Inflammatory macrophage (primary cell): ENCODE measurements around the gene PELI1.

ENCODE experiments used
- DNase-seq, 2 donors: peaks; one replicate each; pipeline ENCODE4 v3.0.0-alpha.2; 2020 to 2022
- total RNA-seq, 18 experiments: gene quantifications; one replicate each; lab custom pipeline; 2026; ENCODE audit warnings: mixed read lengths in 6 of 18, inconsistent platforms in 2 of 18; lab: John Stamatoyannopoulos, UW

Gene PELI1, protein sequence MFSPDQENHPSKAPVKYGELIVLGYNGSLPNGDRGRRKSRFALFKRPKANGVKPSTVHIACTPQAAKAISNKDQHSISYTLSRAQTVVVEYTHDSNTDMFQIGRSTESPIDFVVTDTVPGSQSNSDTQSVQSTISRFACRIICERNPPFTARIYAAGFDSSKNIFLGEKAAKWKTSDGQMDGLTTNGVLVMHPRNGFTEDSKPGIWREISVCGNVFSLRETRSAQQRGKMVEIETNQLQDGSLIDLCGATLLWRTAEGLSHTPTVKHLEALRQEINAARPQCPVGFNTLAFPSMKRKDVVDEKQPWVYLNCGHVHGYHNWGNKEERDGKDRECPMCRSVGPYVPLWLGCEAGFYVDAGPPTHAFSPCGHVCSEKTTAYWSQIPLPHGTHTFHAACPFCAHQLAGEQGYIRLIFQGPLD
- 13.3 to 765 (median 25.3) reads per million in 18 experiments for total RNA-seq

DNA sequence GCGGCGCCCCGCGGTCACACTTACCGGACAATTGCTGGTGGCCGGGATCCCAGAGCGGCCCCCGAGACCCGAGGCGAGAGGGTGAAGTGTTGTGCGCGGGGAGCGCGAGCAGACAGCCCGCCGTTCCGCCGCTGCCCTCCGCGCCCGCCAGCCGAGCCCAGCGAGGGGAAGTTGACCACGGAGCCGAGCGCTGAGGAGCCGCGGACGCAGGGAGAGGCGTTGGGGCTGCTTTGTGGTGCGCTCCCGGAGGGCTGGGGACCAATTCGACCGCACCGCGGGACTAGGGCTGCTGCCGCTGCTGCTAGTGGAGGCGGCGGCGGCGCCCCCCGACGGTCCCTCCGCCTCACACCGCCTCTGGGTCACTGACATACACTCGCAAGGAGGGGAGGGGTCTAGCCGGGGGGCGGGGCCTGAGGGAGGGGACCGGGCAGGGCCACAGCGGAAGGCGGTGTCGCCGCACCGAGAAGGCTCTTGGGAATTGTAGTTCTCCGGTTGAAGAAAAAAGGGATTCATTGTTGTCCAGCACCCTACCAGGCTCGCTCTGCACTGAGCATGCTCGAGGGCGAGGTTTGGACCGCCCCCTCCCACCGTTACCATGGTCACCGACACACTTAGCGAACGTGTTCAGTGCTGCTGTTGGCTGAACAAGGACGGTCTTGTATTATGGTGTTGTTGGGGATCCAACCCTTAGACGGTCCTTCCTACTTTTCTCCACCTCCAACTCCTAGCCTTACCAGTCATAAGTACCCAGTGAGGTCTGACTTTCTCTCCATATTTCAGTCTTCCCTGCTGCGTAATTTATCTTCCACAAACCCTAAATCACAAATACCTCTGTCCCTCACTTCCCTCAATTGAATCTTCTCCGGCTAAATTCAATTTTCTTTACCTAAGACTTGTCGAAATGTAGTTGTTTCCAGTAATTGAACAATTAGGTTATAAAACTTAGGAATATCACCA lies at the start of gene PELI1:
Gene PELI1 (minus strand): TSS at position 364 of the 957 bp plus-strand sequence. CDS start 36,110 bp downstream, outside the sequence.
- DNase-seq = peak; percentile 93 to 96

DNA sequence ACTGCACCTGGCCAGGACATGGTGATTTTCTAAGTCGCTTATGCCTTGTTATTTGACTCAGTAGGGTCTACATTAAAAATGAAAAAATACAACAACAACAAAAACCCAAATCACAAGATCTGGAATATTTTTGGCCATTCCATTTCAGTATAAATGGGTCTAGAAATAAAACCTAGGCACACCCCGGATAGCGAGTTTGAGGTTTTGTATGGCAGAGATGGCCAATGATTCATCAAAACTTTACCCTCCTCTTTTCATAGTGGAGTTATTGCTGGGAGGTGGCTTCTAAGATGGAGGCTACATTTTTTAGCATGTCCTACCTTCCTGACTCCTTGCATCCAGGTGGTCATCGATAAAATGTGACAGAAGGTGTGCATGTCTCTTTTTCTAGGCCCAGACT lies 49.3 kb upstream of the PELI1 start:
- DNase-seq = no peak

DNA sequence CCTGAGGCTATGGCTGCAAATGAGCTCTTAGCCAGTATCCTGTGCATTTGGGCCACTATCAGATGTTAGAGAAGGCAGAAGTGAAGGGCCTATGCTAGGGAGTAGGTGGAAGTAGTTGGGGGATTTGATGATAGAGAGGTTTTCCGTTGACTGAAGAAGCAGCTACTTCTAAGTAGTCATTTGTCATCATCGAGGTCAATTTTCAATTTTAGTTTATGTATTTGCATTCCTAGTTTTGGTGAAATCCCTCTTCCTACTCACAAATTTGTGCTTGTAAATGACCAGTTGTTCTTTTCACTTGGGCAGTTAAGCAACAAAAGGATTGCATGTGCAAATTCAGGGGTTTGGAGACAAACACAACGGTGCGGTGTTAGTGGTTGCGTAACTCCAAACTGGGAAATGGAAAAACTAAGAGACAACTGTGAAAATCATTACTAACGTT lies 48.5 kb upstream of the PELI1 start:
- DNase-seq = peak; percentile 76 to 89

DNA sequence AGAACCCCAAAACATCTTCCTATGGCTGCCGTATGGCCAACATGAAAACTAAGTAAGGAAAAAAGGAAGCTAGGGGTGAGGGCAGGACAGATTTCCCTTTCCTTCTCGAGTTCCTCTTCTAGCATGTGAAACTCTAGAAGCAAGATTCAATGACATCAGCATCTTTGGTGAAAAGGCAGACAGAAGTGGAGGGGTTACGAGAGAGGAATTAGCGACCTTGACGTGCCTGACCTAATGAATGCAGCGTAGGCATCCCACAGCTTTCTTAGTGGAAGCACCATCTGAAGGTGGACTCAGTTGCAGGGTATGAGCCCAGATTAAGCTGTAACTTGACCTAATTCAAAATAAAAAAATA lies 47.9 kb upstream of the PELI1 start:
- DNase-seq = peak; percentile 88 to 93

DNA sequence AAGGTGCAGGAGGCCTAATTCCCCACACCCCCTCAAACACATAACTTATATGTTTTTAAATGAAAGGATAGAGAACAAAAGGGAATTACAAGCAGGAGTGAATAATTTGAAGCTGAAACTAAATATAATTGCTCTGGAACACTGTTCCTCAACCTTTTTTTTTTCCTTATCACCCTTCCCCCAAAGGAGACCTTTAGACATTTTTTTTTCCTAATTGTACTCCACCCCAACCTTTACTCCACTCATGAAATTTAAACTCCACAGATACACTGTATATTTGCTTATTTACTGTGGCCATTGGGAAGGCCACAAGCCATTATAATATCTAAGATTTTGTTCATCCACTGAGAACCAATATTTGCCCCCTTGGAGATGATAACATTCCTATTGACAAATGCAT lies 45.4 kb upstream of the PELI1 start:
- no peak for DNase-seq

DNA sequence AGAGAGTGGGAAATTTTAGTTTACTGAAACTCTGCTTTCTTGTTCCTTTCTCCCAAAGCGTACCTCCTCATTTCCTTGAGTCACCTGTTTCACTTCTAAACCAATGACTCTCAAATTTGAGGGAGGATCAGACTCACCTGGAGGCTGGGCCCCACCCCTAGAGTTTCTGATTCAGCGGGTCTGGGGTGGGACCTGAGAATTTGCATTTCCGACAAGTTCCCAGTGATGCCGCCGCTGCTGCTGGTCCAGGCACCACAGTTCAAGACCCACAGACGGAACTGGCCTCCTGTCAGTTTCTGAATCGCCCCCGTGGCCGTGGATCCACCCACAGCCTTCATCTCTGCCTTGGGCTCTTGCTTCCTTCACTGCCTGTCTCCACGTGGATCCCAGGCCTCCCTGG lies 44.9 kb upstream of the PELI1 start:
- no peak for DNase-seq

DNA sequence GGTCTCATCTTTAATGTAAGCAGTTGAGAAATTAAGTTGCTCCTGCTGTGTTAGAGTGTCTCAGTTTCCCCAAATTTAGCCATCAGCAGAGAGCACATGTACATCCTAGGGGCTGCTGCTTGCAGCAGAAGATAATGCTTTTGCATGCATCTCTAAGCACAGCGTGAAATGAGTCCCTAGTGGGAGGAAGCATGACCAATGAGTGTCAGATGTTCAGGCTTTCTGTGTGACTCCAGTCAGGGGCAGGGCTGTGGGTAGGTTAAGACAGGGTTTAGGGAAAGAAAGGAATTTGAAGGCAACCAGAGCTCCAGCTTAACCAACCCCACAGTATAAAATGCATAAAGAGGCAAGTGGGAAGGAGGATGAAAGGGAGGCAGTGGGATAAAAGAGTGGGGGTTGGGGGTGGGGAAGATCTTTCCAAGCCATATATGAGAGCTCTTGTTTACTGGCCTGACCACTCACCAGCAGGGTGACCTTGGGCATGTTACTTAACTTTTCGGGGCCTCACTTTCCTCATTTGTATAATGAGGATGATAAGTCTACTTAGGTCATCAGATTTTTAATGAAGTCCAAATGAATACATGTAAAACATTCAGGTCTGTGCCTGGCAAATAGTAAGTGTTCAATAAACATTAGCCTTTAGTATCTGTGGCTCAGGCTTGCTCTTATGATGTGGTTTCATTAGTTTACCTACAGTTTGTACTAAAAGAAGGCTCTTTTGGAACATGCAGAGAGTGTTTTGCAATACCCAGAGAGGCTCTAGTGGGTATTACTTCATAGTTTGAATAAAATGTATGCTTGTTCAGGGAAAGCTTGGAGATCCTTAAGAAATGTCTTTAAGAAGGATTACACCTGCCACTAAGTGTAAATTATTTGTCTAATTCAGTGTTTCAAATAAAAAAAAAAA lies 42.7 kb upstream of the PELI1 start:
- peak; percentile 46 to 63 for DNase-seq

DNA sequence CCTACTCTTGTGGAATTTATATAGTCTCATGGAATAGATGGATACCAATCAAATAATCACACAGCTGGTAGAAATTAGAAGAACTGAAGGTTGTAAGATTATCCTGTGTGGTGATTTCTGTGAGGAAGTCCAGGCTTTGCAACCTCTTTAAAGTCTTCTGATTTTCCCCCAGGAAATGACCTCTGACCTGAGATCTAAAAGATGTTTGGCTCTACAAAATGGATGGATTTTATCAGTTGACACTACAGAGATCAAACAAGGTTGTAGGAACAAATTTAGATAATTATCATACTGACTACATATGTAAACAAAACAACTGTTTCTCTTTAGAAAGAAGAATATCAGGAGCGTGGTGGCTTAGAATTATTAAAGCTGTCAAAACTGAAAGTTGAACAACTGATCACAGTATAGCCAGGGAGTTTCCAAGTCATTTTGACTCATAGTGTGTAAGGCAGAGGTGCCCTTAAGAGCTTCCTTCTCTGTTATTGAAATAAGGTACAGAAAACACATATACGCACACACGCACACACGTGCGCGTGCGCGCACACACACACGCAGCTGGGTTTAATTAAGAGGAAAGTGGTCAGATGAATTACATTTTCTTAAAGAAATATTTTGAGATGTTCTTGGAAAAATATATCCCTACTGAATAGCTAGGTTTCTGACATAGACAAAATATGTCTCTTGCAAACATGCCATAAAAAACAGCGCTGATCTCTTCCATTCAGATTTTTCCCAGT lies 35.5 kb upstream of the PELI1 start:
- no peak for DNase-seq

DNA sequence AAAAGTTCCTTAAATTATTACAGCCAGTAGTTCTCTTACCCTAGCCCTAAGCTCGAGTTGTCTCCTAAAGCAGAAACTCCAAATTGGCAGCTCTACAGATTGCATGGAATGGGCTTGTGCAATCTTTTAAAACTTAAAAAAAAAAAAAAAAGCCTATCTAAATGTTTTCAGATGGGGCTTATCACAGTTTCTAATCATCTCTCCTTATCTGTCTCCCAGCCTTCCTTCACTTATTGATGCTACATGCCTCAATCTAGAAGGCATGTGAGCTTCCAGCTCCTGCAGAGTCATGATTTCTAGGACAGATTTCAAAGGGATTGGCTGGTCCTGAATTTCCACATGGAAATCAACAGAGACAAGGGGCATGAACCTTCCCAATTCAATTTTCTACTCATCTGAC lies 33.1 kb upstream of the PELI1 start:
- peak; percentile 17 to 20 for DNase-seq

DNA sequence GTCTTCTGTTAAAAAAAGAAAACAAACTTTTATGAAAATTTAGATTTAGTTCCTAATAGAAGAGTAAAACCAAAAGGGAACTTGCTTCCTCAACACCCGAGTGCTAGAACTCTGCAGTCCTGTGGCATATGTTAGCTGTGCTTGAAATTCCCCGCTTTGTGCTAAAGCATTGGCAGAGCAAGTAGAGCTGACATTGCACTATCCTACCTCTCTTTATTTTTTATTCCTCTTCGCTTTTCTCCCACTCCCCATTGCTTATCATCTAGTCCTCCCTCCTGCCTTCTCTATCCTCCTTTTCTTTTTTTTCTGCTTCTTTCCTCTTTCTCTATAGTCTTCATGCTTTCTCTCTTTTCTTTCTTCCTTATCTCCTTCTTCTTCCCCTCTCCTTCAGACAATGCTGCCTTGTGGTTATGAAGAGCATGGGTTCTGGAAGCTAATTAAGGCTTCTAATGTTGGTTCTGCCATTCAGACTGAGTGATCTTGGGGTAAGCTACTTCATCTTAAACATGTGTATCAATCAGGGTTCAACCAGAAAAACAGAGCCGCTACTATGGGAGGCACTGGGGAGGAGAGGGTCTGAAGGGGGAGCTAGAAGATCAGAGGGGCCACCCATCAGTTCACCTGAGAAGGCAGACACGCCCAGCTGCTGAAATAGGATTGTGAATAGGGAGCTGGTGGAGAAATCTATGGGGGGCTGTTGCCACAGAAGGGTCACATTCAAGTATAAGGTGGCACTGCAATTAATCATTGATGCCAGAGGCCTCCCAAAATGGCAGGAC lies 31.4 kb upstream of the PELI1 start:
- DNase-seq = no peak

DNA sequence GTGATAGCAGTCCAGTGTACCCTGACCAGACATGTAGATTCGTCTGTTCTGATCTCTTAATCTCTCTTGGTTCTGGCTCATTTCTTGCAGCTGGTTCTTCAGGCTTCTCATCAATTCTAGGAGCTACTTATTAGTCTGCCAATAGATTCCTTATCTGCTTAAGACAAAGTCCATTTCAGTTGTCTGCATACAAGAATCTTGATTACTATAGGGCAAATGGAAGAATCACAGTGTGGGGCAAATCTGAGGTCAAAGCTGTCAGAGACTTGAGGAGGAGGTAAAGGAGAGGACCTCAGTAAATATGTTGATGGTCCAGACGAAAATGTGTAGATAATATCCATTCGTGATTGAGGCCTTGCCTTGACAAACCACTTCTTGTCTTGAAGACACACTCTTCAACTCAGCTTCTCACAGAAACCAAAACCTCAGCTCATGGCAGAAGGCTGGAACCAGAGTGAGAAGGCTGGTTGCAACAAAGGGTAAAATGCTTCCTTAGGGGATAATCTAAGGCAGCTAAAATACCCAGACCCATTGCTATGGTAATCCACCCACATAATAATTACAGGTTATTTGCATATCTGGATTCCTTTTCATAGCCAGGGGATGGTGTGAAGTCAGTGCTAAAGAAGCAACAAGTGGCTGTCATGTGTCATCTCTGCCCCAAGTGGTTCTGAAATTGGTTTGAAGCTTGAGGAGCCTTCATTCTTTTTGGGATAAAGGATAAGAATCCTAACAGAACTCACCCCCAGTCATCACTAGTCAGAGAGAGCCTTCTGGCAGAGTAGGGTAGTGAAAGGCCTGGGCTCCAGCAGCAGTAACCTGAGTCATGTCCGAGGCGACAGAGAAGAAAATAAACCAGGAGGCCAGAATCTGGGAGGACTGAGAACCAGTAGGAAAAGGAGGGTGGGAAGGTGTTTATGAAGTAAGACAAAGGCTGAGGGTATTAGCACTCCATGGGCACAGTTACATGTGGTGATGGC lies 29.2 kb upstream of the PELI1 start:
- no peak for DNase-seq

DNA sequence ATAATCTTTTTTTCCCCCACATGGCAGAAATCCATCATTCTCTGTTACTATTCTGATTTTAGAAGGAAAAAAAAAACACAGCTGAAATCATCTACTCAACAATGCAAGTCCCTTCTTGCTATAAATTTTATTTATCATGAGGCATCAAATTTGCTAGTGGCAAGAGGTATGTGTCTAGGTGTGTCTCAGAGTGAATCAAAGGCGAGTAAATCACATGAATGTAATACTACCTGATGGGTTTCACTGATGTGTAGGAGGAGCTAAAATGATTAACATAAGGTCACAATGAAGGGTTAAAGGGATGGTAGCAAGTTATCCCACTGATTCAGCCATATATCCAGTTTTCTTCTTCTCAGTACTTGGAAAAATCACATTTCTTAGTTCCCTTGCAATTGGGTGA lies 24.5 kb upstream of the PELI1 start:
- no peak for DNase-seq

DNA sequence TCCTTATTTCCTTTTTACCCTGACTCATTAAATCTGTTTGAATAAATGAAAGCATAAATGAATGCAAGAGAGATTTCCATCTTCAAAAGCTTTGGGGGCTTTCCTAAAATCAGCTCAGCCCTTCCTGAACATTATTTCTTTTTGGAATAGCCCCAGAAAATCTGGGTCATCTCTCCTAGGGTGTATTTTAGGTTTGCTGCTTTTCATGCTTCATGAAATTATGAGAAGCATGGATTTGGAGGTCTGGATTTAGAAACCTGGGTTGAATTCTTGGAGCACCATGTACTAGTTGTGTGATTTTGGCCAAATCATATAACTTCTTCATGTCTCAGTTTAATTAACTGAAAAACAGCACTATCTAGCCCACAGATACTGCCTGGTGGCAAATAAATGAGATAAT lies 24.0 kb upstream of the PELI1 start:
- DNase-seq = no peak

DNA sequence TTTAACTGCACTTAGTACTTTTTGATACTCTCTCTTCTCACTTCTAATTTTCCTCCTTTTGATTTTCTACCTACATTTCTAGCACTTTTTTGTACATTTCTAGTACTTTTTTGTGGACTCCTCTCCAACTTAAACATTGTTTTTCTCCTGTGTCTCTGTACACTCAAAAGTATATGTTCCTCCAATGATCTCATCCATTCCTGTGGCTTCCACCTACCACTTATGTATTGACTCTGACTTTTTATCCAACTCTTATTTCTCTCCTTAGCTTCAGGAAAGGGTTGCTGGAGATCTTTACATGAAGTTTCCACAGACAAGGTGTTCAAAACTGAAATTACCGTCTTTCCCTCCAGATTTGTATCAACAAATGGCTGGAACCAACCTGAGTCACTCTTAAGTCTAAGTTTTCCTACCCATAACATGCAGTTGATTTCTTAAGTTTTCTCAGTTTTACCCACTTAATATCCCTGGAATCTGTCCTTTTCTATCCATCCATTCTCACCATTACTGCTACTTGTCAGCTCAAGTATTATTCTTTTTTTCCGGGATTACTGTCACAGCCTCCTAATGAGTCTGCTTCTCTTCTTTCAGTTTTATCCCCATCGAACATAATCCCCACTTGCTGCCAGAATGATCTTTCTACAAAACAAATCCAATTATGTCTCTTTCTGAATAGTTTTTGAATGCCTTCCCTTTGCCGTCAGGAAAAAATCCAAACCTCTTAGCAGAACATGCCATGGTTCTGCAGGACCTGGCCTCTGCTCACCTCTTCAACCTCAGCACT lies 22.6 kb upstream of the PELI1 start:
- peak in 1 of 2 donors; percentile 15 for DNase-seq

DNA sequence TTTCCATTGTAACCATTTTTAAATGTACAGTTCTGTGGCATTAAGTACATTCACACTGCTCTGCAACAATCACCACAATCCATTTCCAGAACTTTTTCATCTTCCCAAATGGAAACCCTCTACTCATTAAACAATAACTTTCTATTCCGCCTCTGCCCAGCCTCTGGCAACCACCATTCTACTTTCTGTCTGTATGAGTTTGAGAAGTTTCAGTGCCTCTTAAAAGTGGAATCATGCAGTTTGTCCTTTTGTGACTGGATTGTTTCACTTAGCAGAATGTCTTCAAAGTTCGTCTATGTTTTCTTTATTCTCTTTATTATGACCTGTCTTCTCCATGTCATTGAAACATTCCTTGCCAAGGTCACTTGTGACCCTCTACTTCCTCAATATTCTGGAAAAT lies 22.0 kb upstream of the PELI1 start:
- no peak for DNase-seq

DNA sequence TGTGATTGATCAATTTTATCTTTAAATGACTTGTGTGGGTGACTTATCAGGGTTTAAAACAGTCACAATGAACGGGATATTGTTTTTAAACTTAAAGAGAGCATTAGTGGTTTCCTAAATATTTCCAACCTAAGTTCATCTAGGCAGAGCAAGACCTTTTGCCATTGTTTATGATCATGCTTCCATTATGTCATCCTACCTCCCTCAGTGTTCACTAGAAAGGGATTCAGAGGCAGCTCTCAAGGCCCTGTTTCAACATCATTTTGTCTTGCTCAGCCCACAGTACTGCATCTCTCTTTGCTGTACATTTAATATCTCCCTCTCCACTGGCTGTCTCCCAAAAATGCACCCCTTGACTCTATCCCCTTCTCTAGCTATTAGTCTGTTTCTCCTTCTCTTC lies 21.5 kb upstream of the PELI1 start:
- peak; percentile 40 to 65 for DNase-seq

DNA sequence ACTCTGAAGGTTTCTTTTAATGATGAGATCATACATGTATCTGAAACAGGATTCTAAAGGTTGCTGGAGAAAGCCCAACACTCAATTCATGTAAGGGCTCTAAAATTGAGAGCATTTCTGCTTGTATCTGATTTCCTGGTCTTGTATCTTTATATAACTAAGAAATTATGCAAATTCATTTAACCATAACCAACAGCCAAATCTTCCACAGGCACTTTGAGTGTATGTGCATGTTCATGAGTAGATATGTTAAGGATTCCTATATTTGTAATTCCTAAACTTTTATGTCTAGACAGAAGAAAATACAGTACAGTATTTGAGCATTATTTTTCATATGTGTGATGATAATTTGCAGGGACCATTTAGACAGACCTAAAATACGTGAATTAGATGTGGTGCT lies 20.4 kb upstream of the PELI1 start:
- DNase-seq = no peak

DNA sequence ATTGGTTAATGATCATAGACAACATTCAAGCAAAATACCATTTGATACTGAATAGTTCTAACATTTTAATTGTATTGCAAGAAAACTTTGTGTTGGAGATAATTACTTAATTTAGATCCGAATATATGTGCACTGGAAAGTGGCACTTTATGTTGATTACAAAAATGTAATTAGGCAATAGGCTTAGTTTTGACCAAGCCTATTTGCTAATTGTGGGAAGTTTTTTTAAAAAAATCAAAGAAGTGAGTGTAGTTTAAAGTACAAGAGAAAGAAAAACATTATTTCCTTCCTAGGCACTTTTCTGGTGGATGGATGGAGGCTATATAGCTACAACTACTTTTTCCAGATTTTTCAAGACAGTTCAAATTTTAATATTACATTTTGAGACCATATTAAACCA lies 18.3 kb upstream of the PELI1 start:
- peak in 1 of 2 donors; percentile 28 for DNase-seq

DNA sequence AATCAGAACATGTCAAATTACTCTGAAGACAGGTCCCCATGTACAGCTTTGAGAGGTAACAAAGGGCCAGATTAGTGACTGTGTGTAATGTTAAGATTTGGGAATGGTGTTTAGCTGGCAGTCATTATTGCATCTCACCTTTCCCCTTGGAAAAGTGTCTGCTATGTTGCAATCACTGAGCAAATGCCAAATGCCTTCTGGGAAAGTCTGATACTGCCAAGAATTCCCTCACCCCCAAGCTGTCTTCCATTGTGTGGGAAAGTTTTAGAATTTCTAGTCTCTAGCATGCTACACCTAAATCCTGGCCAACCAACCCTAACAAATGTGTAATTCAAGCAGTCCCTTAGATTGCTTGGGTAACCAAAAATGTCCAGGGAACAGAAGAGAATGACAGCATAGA lies 13.6 kb upstream of the PELI1 start:
- no peak for DNase-seq
